GM19438 (cell line): ENCODE measurements around the gene KRT80.

ENCODE experiments used
- ATAC-seq: cut with Tn5 transposase; IDR thresholded peaks from one replicate; pipeline ENCODE4 v1.9.1; 2021; ENCODE audit warnings: low read depth; ENCODE audit not compliant: unreplicated experiment

The KRT80 gene

DNA sequence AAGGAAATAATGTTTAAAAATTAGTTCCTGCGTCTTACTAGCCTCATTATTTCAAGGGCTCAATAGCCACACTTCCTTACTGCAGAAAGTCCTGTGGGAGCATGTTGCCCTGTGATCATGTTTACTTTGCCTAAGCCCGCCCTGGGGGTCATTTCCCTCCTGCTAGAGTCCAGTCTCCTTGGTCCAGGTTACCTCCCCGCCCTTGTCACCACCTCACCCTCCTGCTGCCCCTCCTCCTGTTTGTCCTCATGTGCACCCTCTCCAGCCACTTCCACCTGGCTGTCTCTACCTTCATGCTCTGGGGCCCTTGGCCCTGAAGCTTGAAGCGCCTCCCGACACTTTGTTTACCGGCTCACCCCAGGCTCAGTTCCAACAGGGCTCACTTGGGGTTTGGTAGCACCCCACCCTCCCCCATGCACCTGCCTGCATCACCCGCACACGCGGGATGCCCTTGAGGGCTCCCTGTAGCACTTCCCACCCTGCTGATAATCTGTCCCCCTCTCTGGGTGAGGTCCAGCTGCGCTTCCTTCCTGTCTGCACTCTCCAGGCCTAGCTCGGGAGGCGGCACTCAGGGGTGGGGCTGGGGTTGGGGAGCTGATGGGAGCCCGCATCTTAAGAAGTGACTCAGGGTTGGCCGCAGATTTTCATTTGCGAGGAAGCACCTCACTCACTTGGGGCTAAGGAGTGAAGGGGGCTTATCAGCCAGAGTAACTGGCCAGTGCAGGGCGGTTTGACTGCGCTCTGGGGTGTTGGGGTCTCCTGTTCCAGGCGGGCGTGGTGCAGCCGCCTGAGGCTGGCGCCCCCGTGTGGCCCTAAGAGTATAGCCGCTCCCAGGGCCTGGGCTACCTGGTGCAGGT is 72.2 kb downstream of the KRT80 start:
- no peak for ATAC-seq
